GM12891 (cell line): ENCODE measurements around the gene FGD5.

Experiments
- PAX5 ChIP-seq: IDR thresholded peaks from 2 replicates; pipeline ENCODE4 v1.6.1; 2011; ENCODE audit warnings: low read length, moderate library complexity, mild to moderate bottlenecking; ENCODE audit not compliant: insufficient read depth, severe bottlenecking
- POLR2A ChIP-seq: IDR thresholded peaks from 2 replicates; pipeline ENCODE4 v1.6.1; 2011; ENCODE audit warnings: low read depth, low read length, control low read depth
- POLR2AphosphoS5 ChIP-seq: IDR thresholded peaks from 2 replicates; pipeline ENCODE4 v1.6.1; 2011; ENCODE audit warnings: low read depth, low read length, control low read depth
- POU2F2 ChIP-seq: IDR thresholded peaks from 2 replicates; pipeline ENCODE4 v1.6.1; 2011; ENCODE audit warnings: low read depth, mild to moderate bottlenecking, control low read depth, low read length, moderate library complexity
- SPI1 ChIP-seq: IDR thresholded peaks from 2 replicates; pipeline ENCODE4 v1.6.1; 2011; ENCODE audit warnings: low read depth, low read length, control low read depth
- TAF1 ChIP-seq: IDR thresholded peaks from 2 replicates; pipeline ENCODE4 v1.6.1; 2011; ENCODE audit warnings: low read depth, low read length, control low read depth

DNA sequence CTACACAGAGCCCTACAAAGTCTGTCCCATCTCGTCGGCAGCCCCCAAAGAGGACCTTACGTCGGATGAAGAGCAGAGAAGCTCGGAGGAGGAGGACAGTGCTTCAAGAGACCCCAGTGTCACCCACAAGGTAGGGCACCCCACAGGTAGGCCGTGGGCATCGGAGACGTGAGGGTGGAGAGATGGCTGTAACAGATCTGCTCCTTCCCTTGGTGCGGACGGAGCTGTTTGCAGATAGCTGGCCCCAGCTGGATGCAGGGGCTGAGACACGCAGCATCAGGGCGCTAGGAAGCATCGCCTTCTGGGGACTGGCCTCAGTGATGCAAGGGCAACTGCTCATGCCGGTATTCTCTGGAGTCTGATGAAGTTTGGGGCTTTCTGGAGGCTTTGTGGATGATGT is 45.4 kb downstream of the FGD5 start:
- no peak for TF ChIP-seq POLR2AphosphoS5
- TF ChIP-seq POLR2A = no peak
- TF ChIP-seq TAF1 = no peak
- TF ChIP-seq SPI1 = no peak
- no peak for TF ChIP-seq POU2F2
- TF ChIP-seq PAX5 = no peak
